ENCODE measurements around the gene DDX47.

Gene DDX47

DNA sequence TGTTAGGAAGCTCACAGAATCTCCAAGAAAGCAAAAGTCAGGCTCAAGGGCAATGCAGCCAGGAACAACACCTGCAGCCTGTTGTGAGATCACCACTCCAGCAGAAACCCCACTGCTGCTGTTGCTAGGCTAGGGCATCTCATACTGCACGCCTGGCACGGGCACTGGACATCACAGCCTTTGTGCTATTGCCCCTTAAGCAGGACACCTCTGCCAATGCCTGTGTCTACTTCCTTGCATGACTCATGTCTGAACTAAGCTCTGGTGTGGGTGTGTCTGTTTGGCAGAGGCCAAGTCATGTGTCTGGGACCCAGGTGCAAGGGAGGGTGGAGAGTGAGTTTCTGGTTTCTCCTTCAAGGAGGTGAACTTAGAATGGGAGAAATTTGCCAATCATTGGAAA is 10.0 kb upstream of the DDX47 start:
- H3K4me2 ChIP-seq (ENCODE audit: low read length): no peak overlapping the region
- H3F3A ChIP-seq (ENCODE audit: control insufficient read depth, insufficient read depth): no peaks in the 10 kb centered on the region
- no peak overlapping the region for H3K4me3 ChIP-seq (ENCODE audit: low read length)
- H3K9me3 ChIP-seq (ENCODE audit: control insufficient read depth, insufficient read depth, low read length): no peaks in the 10 kb centered on the region
- no peaks in the 10 kb centered on the region for H3K9me2 ChIP-seq (replicated peaks; ENCODE audit: control insufficient read depth, low read length)
- H4K20me1 ChIP-seq (ENCODE audit: control insufficient read depth, insufficient read depth, low read depth, low read length): no peaks in the 10 kb centered on the region
- no peaks in the 10 kb centered on the region for H3K79me2 ChIP-seq (ENCODE audit: control insufficient read depth, low read length)
- TF ChIP-seq, protein P1, sequence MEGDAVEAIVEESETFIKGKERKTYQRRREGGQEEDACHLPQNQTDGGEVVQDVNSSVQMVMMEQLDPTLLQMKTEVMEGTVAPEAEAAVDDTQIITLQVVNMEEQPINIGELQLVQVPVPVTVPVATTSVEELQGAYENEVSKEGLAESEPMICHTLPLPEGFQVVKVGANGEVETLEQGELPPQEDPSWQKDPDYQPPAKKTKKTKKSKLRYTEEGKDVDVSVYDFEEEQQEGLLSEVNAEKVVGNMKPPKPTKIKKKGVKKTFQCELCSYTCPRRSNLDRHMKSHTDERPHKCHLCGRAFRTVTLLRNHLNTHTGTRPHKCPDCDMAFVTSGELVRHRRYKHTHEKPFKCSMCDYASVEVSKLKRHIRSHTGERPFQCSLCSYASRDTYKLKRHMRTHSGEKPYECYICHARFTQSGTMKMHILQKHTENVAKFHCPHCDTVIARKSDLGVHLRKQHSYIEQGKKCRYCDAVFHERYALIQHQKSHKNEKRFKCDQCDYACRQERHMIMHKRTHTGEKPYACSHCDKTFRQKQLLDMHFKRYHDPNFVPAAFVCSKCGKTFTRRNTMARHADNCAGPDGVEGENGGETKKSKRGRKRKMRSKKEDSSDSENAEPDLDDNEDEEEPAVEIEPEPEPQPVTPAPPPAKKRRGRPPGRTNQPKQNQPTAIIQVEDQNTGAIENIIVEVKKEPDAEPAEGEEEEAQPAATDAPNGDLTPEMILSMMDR (IDR thresholded peaks at IDR 0.05; ENCODE audit: low read depth, low read length, poor library complexity, severe bottlenecking): no peak
- TF ChIP-seq EZH2phosphoT487 (IDR thresholded peaks at IDR 0.05; ENCODE audit: borderline replicate concordance, low read length): no peak
- peaks cover 12% of the 10 kb centered on the region for H3K4me1 ChIP-seq (ENCODE audit: control insufficient read depth, low read length)
- no peak overlapping the region for H3K27ac ChIP-seq (ENCODE audit: low read depth, low read length)
- no peaks in the 10 kb centered on the region for H3K36me3 ChIP-seq (ENCODE audit: control insufficient read depth, low read length)
- H3K27me3 ChIP-seq (ENCODE audit: control insufficient read depth, low read length): peaks cover 5% of the 10 kb centered on the region; the same call in 1 of the 2 replicates

DNA sequence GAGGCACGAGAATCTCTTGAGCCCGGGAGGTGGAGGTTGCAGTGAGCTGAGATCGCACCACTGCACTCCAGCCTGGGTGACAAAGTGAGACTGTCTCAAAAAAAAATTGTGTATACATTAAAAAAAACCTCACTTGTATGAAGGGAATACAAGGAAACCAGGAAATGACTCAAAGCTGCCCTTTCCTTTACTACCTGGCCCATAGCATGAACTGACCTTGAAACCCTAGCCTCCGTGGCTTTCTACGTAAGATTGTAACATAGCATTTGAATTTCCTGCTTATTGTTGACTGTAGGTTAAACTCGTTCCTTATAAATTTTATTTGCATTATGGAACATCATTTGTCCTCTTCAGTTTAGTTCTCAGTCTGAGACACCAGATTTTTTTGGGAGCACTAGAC is 9.1 kb upstream of the DDX47 start:
- Histone ChIP-seq H3K27me3 (ENCODE audit: control insufficient read depth, low read length) (peaks cover 5% of the 10 kb centered on the region; the same call in 1 of the 2 replicates), H3K4me3 (ENCODE audit: low read length) (no peak overlapping the region), H3K36me3 (ENCODE audit: control insufficient read depth, low read length) (no peaks in the 10 kb centered on the region), H3K9me3 (ENCODE audit: control insufficient read depth, insufficient read depth, low read length) (no peaks in the 10 kb centered on the region), H3F3A (ENCODE audit: control insufficient read depth, insufficient read depth) (no peaks in the 10 kb centered on the region), H3K27ac (ENCODE audit: low read depth, low read length) (no peak overlapping the region), H3K79me2 (ENCODE audit: control insufficient read depth, low read length) (no peaks in the 10 kb centered on the region), H3K9me2 (replicated peaks; ENCODE audit: control insufficient read depth, low read length) (no peaks in the 10 kb centered on the region), H4K20me1 (ENCODE audit: control insufficient read depth, insufficient read depth, low read depth, low read length) (no peaks in the 10 kb centered on the region), H3K4me2 (ENCODE audit: low read length) (no peak overlapping the region), H3K4me1 (ENCODE audit: control insufficient read depth, low read length) (peaks cover 21% of the 10 kb centered on the region)
- TF ChIP-seq EZH2phosphoT487 (IDR thresholded peaks at IDR 0.05; ENCODE audit: borderline replicate concordance, low read length): no peak
- TF ChIP-seq, protein P1 (IDR thresholded peaks at IDR 0.05; ENCODE audit: low read depth, low read length, poor library complexity, severe bottlenecking): no peak

DNA sequence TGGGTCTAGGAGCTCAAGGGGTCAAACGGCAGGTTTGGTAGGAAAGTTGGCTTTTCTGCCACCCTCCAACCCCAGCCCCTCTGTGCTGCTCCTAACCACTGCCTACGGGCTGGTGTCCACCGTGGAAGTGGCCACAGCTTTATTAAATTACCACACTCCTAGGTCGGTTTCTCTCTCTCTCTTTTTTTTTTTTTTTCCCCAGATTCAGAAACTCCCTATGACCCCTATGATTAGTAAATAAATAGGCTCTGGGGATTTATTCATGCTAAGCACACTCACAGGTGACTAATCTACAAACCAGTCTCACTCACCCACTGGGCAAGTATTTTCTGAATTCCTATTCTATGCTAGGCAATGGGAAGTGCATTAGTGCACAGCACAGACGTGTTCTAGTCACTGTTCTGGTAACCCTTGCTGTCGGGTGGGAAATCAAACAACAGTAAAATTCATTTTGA is 8.7 kb upstream of the DDX47 start:
- Histone ChIP-seq H3K4me1 (ENCODE audit: control insufficient read depth, low read length) (peaks cover 25% of the 10 kb centered on the region), H3K79me2 (ENCODE audit: control insufficient read depth, low read length) (no peaks in the 10 kb centered on the region), H3K27ac (ENCODE audit: low read depth, low read length) (no peak overlapping the region), H4K20me1 (ENCODE audit: control insufficient read depth, insufficient read depth, low read depth, low read length) (no peaks in the 10 kb centered on the region), H3K9me3 (ENCODE audit: control insufficient read depth, insufficient read depth, low read length) (no peaks in the 10 kb centered on the region), H3K9me2 (replicated peaks; ENCODE audit: control insufficient read depth, low read length) (no peaks in the 10 kb centered on the region), H3F3A (ENCODE audit: control insufficient read depth, insufficient read depth) (no peaks in the 10 kb centered on the region), H3K4me2 (ENCODE audit: low read length) (no peak overlapping the region), H3K36me3 (ENCODE audit: control insufficient read depth, low read length) (no peaks in the 10 kb centered on the region), H3K4me3 (ENCODE audit: low read length) (no peak overlapping the region), H3K27me3 (ENCODE audit: control insufficient read depth, low read length) (peaks cover 5% of the 10 kb centered on the region; the same call in 1 of the 2 replicates)
- TF ChIP-seq, protein P1 (IDR thresholded peaks at IDR 0.05; ENCODE audit: low read depth, low read length, poor library complexity, severe bottlenecking): no peak
- TF ChIP-seq EZH2phosphoT487 (IDR thresholded peaks at IDR 0.05; ENCODE audit: borderline replicate concordance, low read length): no peak
